HepG2 (cell line): ENCODE results near the gene FNDC3B. TPM values are rescaled to one million over a fixed set of nuclear protein-coding genes. Genes with fewer than 3 reads are reported as not detected.

Experiments used
- FOXK1 ChIP-seq: sonication (generic); formaldehyde crosslinking; IDR thresholded peaks from 2 replicates; pipeline ENCODE4 v1.4.0; 2020; ENCODE audit warnings: low read depth, missing genetic modification reagents, borderline replicate concordance
- HNF4A ChIP-seq: sonication (generic); formaldehyde crosslinking; IDR thresholded peaks from 2 replicates; pipeline ENCODE4 v1.4.0; 2020; ENCODE audit warnings: missing genetic modification reagents
- ISL2 ChIP-seq: sonication (generic); formaldehyde crosslinking; IDR thresholded peaks from 2 replicates; pipeline ENCODE4 v1.5.0; 2020; ENCODE audit warnings: missing genetic modification reagents
- KIAA2018 ChIP-seq: sonication (generic); formaldehyde crosslinking; IDR thresholded peaks from 2 replicates; pipeline ENCODE4 v1.5.0; 2020; ENCODE audit warnings: mild to moderate bottlenecking, missing genetic modification reagents, borderline replicate concordance
- MBD4 ChIP-seq: IDR thresholded peaks from 2 replicates; pipeline ENCODE4 v1.6.1; 2012; ENCODE audit warnings: low read length, inconsistent platforms, borderline replicate concordance
- MED1 ChIP-seq: sonication (generic); formaldehyde crosslinking; IDR thresholded peaks from 2 replicates; pipeline ENCODE4 v1.4.0; 2020; ENCODE audit warnings: missing genetic modification reagents
- PAXIP1 ChIP-seq: sonication (generic); formaldehyde crosslinking; conservative IDR thresholded peaks from 2 replicates; pipeline ENCODE4 v1.4.0; 2020; ENCODE audit warnings: mild to moderate bottlenecking, missing genetic modification reagents, moderate library complexity
- SALL1 ChIP-seq: sonication (generic); formaldehyde crosslinking; IDR thresholded peaks from 2 replicates; pipeline ENCODE4 v1.8.0; 2022; ENCODE audit warnings: mild to moderate bottlenecking, missing genetic modification reagents
- SIN3A ChIP-seq: IDR thresholded peaks from 2 replicates; pipeline ENCODE4 v1.6.1; 2011; ENCODE audit warnings: low read depth, mild to moderate bottlenecking, control low read depth, low read length, borderline replicate concordance
- SMAD9 ChIP-seq: sonication (generic); formaldehyde crosslinking; IDR thresholded peaks from 2 replicates; pipeline ENCODE4 v1.5.1; 2020; ENCODE audit warnings: mild to moderate bottlenecking, missing genetic modification reagents
- SOX6 ChIP-seq, 2 experiments: fragments of 450-650 bp in 1 of 2; sonication (generic) in 1 of 2; formaldehyde crosslinking in 1 of 2; IDR thresholded peaks; 2 replicates each; pipeline versions ENCODE4 v1.4.0 to v1.6.1; 2017 to 2020; ENCODE audit warnings: antibody characterized with exemption in 1 of 2, mild to moderate bottlenecking in 1 of 2, missing genetic modification reagents in 1 of 2
- TBX3 ChIP-seq: fragments of 450-650 bp; IDR thresholded peaks from 2 replicates; pipeline ENCODE4 v1.6.1; 2017; ENCODE audit warnings: antibody characterized with exemption, mild to moderate bottlenecking, inconsistent platforms, borderline replicate concordance
- TEAD3 ChIP-seq: optimal IDR thresholded peaks from 2 replicates; pipeline ENCODE3; 2016; ENCODE audit warnings: borderline replicate concordance
- ZBTB20 ChIP-seq: sonication (generic); formaldehyde crosslinking; IDR thresholded peaks from 2 replicates; pipeline ENCODE4 v1.8.1; 2023; ENCODE audit warnings: missing genetic modification reagents, low read depth, mild to moderate bottlenecking, borderline replicate concordance
- ZFY ChIP-seq: sonication (generic); formaldehyde crosslinking; IDR thresholded peaks from 2 replicates; pipeline ENCODE4 v1.4.0; 2020; ENCODE audit warnings: missing genetic modification reagents
- ZNF260 ChIP-seq: sonication (generic); formaldehyde crosslinking; IDR thresholded peaks from 2 replicates; pipeline ENCODE4 v1.4.0; 2020; ENCODE audit warnings: missing genetic modification reagents, low read depth, mild to moderate bottlenecking, borderline replicate concordance
- ZNF343 ChIP-seq: sonication (generic); formaldehyde crosslinking; IDR thresholded peaks from 2 replicates; pipeline ENCODE4 v1.4.0; 2020; ENCODE audit warnings: mild to moderate bottlenecking, missing genetic modification reagents
- ZNF674 ChIP-seq: sonication (generic); formaldehyde crosslinking; IDR thresholded peaks from 2 replicates; pipeline ENCODE4 v1.5.0; 2020; ENCODE audit warnings: low read depth, mild to moderate bottlenecking, missing genetic modification reagents
- ZSCAN9 ChIP-seq: IDR thresholded peaks from 2 replicates; pipeline ENCODE4 v1.6.1; 2016; ENCODE audit warnings: borderline replicate concordance
- polyA plus RNA-seq, 8 experiments: library from polyadenylated mRNA; depleted of rRNA in 3 of 8; stranded (reverse) in 7 of 8; unstranded in 1 of 8; fragments of >200 nt; fragmentation: Illumina TruSeq in 4 of 8; extraction: Trizol in 4 of 8; gene quantifications; 2 replicates each; pipeline versions ENCODE4 v1.2.1 to v1.2.3, GENCODE V29; 2011 to 2016; ENCODE audit warnings: low read depth in 4 of 8, missing spikeins in 1 of 8, mixed read lengths in 1 of 8; ENCODE audit not compliant: insufficient read depth in 1 of 8
- total RNA-seq, 5 experiments: library from RNA; depleted of rRNA; stranded (reverse); fragments of >200 nt; fragmentation: Illumina TruSeq; extraction: Trizol; gene quantifications; 2 replicates each; pipeline ENCODE4 v1.2.3, GENCODE V29; 2016; ENCODE audit warnings: low read depth in 1 of 5

The FNDC3B gene
- total and polyA plus RNA-seq, 2 of the 13 experiments (the other 11 are each of a cell fraction or from before 2014, with no cell fraction given) = 74.8 to 103 TPM

GRCh38 chr3:172119266-172119969 lies 80.0 kb downstream of the FNDC3B start (continued):
- TF ChIP-seq ZBTB20 = no peak
- 0 out of 2 replicates have a peak, but pooled peaks have one; percentile 24 for TF ChIP-seq MBD4
- TF ChIP-seq HNF4A = peak; percentile 88
- TF ChIP-seq FOXK1 (CRISPR knock-in tag) = no peak
- TF ChIP-seq SOX6 (IDR thresholded peaks at IDR 0.05) = no peak
- peak; percentile 78; the same call in 1 of the 2 replicates for TF ChIP-seq SOX6 (CRISPR knock-in tag; IDR thresholded peaks at IDR 0.05)
- TF ChIP-seq MED1 (CRISPR knock-in tag) = peak; percentile 59
- TF ChIP-seq ZNF260 (CRISPR knock-in tag) = no peak
- TF ChIP-seq SALL1 = peak; percentile 79
- TF ChIP-seq TBX3 = peak; percentile 42; the same call in 1 of the 2 replicates
- TF ChIP-seq ZNF674 (CRISPR knock-in tag) = no peak
- peak; percentile 72 for TF ChIP-seq ISL2 (CRISPR knock-in tag)
- TF ChIP-seq SIN3A = no peak
- TF ChIP-seq PAXIP1 (CRISPR knock-in tag) = peak; percentile 78
- TF ChIP-seq ZSCAN9 = no peak
- no peak for TF ChIP-seq SMAD9 (CRISPR knock-in tag)
- TF ChIP-seq TEAD3 (CRISPR knock-in tag) = peak; percentile 47
- no peak for TF ChIP-seq KIAA2018 (CRISPR knock-in tag)
- TF ChIP-seq ZFY (CRISPR knock-in tag) = 0 out of 2 replicates have a peak, but pooled peaks have one; percentile 26
- TF ChIP-seq ZNF343 (CRISPR knock-in tag) = no peak
